Mesendoderm (in vitro differentiated cells): Measurements from ENCODE around the gene SPACDR.
A peak's percentile ranks its signal among the peaks of the same experiment; 100 is the strongest.

ENCODE experiments used
- DNase-seq: peaks from one replicate; pipeline ENCODE4 v3.0.0; 2013
- H2AK5ac ChIP-seq: 2 replicates; pipeline ENCODE4 v1.6.1; 2013; ENCODE audit warnings: low read length, inconsistent platforms
- H2BK120ac ChIP-seq: 2 replicates; pipeline ENCODE4 v1.6.1; 2013; ENCODE audit warnings: low read depth, mild to moderate bottlenecking, low read length, moderate library complexity, mixed read lengths
- H2BK15ac ChIP-seq: replicated peaks from 2 replicates; pipeline ENCODE4 v1.6.1; 2013; ENCODE audit warnings: low read depth, mild to moderate bottlenecking, moderate library complexity
- H2BK5ac ChIP-seq: 2 replicates; pipeline ENCODE4 v1.6.1; 2013; ENCODE audit warnings: low read length, inconsistent platforms
- H3K18ac ChIP-seq: 2 replicates; pipeline ENCODE4 v1.6.1; 2013; ENCODE audit warnings: mild to moderate bottlenecking, low read length, mixed read lengths
- H3K23ac ChIP-seq: one replicate; pipeline ENCODE4 v1.6.1; 2013; ENCODE audit warnings: low read length
- H3K27ac ChIP-seq: 2 replicates; pipeline ENCODE4 v1.5.1; 2013; ENCODE audit warnings: low read depth, mild to moderate bottlenecking, inconsistent platforms, low read length, moderate library complexity
- H3K27me3 ChIP-seq: 2 replicates; pipeline ENCODE4 v1.6.1; 2013; ENCODE audit warnings: low read length, control low read depth, mild to moderate bottlenecking, inconsistent platforms; ENCODE audit not compliant: insufficient read depth, poor library complexity
- H3K36me3 ChIP-seq: 2 replicates; pipeline ENCODE4 v1.6.1; 2013; ENCODE audit warnings: low read length, inconsistent platforms; ENCODE audit not compliant: control insufficient read depth, insufficient read depth
- H3K4ac ChIP-seq: one replicate; pipeline ENCODE4 v1.6.1; 2013; ENCODE audit warnings: low read depth, mild to moderate bottlenecking, low read length, moderate library complexity
- H3K4me1 ChIP-seq: 2 replicates; pipeline ENCODE4 v1.6.1; 2013; ENCODE audit warnings: low read depth, low read length, inconsistent platforms; ENCODE audit not compliant: control insufficient read depth
- H3K4me2 ChIP-seq: 2 replicates; pipeline ENCODE4 v1.6.1; 2013; ENCODE audit warnings: low read length
- H3K4me3 ChIP-seq: 2 replicates; pipeline ENCODE4 v1.5.1; 2013; ENCODE audit warnings: mild to moderate bottlenecking, low read length
- H3K56ac ChIP-seq: one replicate; pipeline ENCODE4 v1.6.1; 2013; ENCODE audit warnings: low read length
- H3K79me1 ChIP-seq: 2 replicates; pipeline ENCODE4 v1.6.1; 2013; ENCODE audit warnings: low read length, inconsistent platforms
- H3K79me2 ChIP-seq: 2 replicates; pipeline ENCODE4 v1.6.1; 2013; ENCODE audit warnings: mild to moderate bottlenecking, low read length; ENCODE audit not compliant: control insufficient read depth, insufficient read depth
- H3K9ac ChIP-seq: 2 replicates; pipeline ENCODE4 v1.6.1; 2013; ENCODE audit warnings: low read length, inconsistent platforms
- H4K5ac ChIP-seq: one replicate; pipeline ENCODE4 v1.6.1; 2013; ENCODE audit warnings: low read length
- H4K8ac ChIP-seq: one replicate; pipeline ENCODE4 v1.6.1; 2013; ENCODE audit warnings: low read depth, mild to moderate bottlenecking, control low read depth, low read length, moderate library complexity
- WGBS: extraction: QIAGEN DNeasy Blood & Tissue Kit; methylation state at CpG from one replicate; pipeline ENCODE4 v1.1.7; 2013; ENCODE audit warnings: low lambda C conversion rate, missing lambda C conversion rate; ENCODE audit not compliant: insufficient coverage; ENCODE audit errors: extremely low coverage; 5-methylcytosine and 5-hydroxymethylcytosine counted together

The SPACDR gene

GRCh38 chr7:100483722-100484672 is 19.9 kb upstream of the SPACDR start, which contains the start of gene NYAP1:
Gene NYAP1, plus strand, starts transcription at chr7:100483927. Its CDS starts 1,385 bp downstream, at chr7:100485312.
- Histone ChIP-seq H3K27ac (no peak within 1 kb of the TSS), H3K4me2 (peak within 1 kb of the TSS; percentile 53), H2AK5ac (no peak within 1 kb of the TSS), H4K5ac (no peak within 1 kb of the TSS), H3K18ac (peak within 1 kb of the TSS; percentile 75), H3K4me3 (peak within 1 kb of the TSS; percentile 27), H3K4ac (no peak within 1 kb of the TSS), H4K8ac (no peak within 1 kb of the TSS), H3K36me3 (no peaks in the 10 kb centered on the region), H3K56ac (peak within 1 kb of the TSS; percentile 85), H3K79me2 (no peaks in the 10 kb centered on the region), H3K4me1 (peaks cover 2% of the 10 kb centered on the region), H2BK15ac (no peak within 1 kb of the TSS), H2BK120ac (no peak within 1 kb of the TSS), H3K79me1 (no peaks in the 10 kb centered on the region), H3K23ac (no peak within 1 kb of the TSS), H2BK5ac (no peak within 1 kb of the TSS), H3K9ac (peak within 1 kb of the TSS; percentile 70), H3K27me3 (no peaks in the 10 kb centered on the region)
- WGBS, result no CpG with 5 or more reads among the region's 45 CpGs
- peak; percentile 64 for DNase-seq

- Histone ChIP-seq H3K18ac (peak overlapping the region; percentile 75), H4K8ac (no peak overlapping the region), H3K4me3 (peak overlapping the region; percentile 27), H2BK120ac (no peak overlapping the region), H3K4me1 (peaks cover 2% of the 10 kb centered on the region), H3K4ac (no peak overlapping the region), H3K79me2 (no peaks in the 10 kb centered on the region), H4K5ac (no peak overlapping the region), H2BK5ac (no peak overlapping the region), H3K56ac (peak overlapping the region; percentile 85), H3K27ac (no peak overlapping the region), H3K4me2 (peak overlapping the region; percentile 53), H3K36me3 (no peaks in the 10 kb centered on the region), H3K23ac (no peak overlapping the region), H2AK5ac (no peak overlapping the region), H3K9ac (peak overlapping the region; percentile 70), H2BK15ac (no peak overlapping the region), H3K27me3 (no peaks in the 10 kb centered on the region), H3K79me1 (no peaks in the 10 kb centered on the region)
- DNase-seq, result peak; percentile 67
- WGBS, result no CpG with 5 or more reads among the region's 79 CpGs
Observed at GRCh38 chr7:100483090-100483721, 19.1 kb upstream of the SPACDR start.

GRCh38 chr7:100482728-100483089 is 18.6 kb upstream of the SPACDR start:
- no peaks in the 10 kb centered on the region for H3K27me3 ChIP-seq
- H3K79me2 ChIP-seq, result no peaks in the 10 kb centered on the region
- H4K5ac ChIP-seq, result no peak overlapping the region
- H3K4me3 ChIP-seq, result no peak overlapping the region
- no peak overlapping the region for H2AK5ac ChIP-seq
- H3K9ac ChIP-seq, result peak overlapping the region; percentile 43
- peak overlapping the region; percentile 85 for H3K56ac ChIP-seq
- no peak overlapping the region for H3K23ac ChIP-seq
- no peaks in the 10 kb centered on the region for H3K79me1 ChIP-seq
- no peak overlapping the region for H2BK5ac ChIP-seq
- H3K36me3 ChIP-seq, result no peaks in the 10 kb centered on the region
- H2BK120ac ChIP-seq, result no peak overlapping the region
- no peak for DNase-seq
- WGBS, result no CpG with 5 or more reads among the region's 14 CpGs
- H2BK15ac ChIP-seq, result no peak overlapping the region
- peak overlapping the region; percentile 53 for H3K4me2 ChIP-seq
- H4K8ac ChIP-seq, result no peak overlapping the region
- H3K18ac ChIP-seq, result no peak overlapping the region
- peaks cover 2% of the 10 kb centered on the region for H3K4me1 ChIP-seq
- H3K4ac ChIP-seq, result no peak overlapping the region
- H3K27ac ChIP-seq, result no peak overlapping the region

- H3K4me1 ChIP-seq, result peaks cover 2% of the 10 kb centered on the region
- no peak overlapping the region for H3K4me2 ChIP-seq
- DNase-seq, result no peak
- WGBS, result no CpG with 5 or more reads among the region's 1 CpG
- H3K4ac ChIP-seq, result no peak overlapping the region
- no peaks in the 10 kb centered on the region for H3K79me1 ChIP-seq
- no peak overlapping the region for H3K18ac ChIP-seq
- H3K36me3 ChIP-seq, result no peaks in the 10 kb centered on the region
- H2BK120ac ChIP-seq, result no peak overlapping the region
- no peak overlapping the region for H2BK15ac ChIP-seq
- H3K27me3 ChIP-seq, result no peaks in the 10 kb centered on the region
- H4K8ac ChIP-seq, result no peak overlapping the region
- no peak overlapping the region for H3K9ac ChIP-seq
- peak overlapping the region; percentile 3 for H3K56ac ChIP-seq
- no peak overlapping the region for H4K5ac ChIP-seq
- H2BK5ac ChIP-seq, result no peak overlapping the region
- H2AK5ac ChIP-seq, result no peak overlapping the region
- no peak overlapping the region for H3K23ac ChIP-seq
- no peak overlapping the region for H3K4me3 ChIP-seq
- no peaks in the 10 kb centered on the region for H3K79me2 ChIP-seq
- no peak overlapping the region for H3K27ac ChIP-seq
Observed at GRCh38 chr7:100481466-100481865, 17.4 kb upstream of the SPACDR start.

GRCh38 chr7:100478958-100479660 is 15.0 kb upstream of the SPACDR start, which contains the start of gene TSC22D4:
Gene TSC22D4, minus strand, starts transcription at chr7:100479214. Its CDS starts 1,176 bp downstream, at chr7:100478038.
- WGBS, result no CpG with 5 or more reads among the region's 27 CpGs
- Histone ChIP-seq H4K8ac (no peak within 1 kb of the TSS), H3K79me1 (no peaks in the 10 kb centered on the region), H3K27me3 (no peaks in the 10 kb centered on the region), H3K4ac (no peak within 1 kb of the TSS), H3K9ac (peak within 1 kb of the TSS; percentile 93), H4K5ac (no peak within 1 kb of the TSS), H3K4me1 (no peaks in the 10 kb centered on the region), H3K4me2 (peak within 1 kb of the TSS; percentile 76), H3K79me2 (no peaks in the 10 kb centered on the region), H2BK15ac (no peak within 1 kb of the TSS), H3K27ac (peak within 1 kb of the TSS; percentile 71), H3K36me3 (no peaks in the 10 kb centered on the region), H3K4me3 (peak within 1 kb of the TSS; percentile 87), H3K56ac (peak within 1 kb of the TSS; percentile 94), H2BK120ac (no peak within 1 kb of the TSS), H2AK5ac (no peak within 1 kb of the TSS), H3K23ac (no peak within 1 kb of the TSS), H2BK5ac (no peak within 1 kb of the TSS), H3K18ac (peak within 1 kb of the TSS; percentile 64)
- DNase-seq, result peak; percentile 96
